ENCODE measurements around the gene TRMT112. TPM values are rescaled to one million over a fixed set of nuclear protein-coding genes. Genes with fewer than 3 reads are reported as not detected.
A peak's percentile ranks its signal among the peaks of the same experiment; 100 is the strongest.
"Not testable (repeated sequence)": the region's sequence is repeated elsewhere in the genome, so short reads cannot be mapped to it uniquely, and the experiment has no call there.

TRMT112 gene
- total RNA-seq, 1 donor from 2014 or later = 156 TPM

DNA sequence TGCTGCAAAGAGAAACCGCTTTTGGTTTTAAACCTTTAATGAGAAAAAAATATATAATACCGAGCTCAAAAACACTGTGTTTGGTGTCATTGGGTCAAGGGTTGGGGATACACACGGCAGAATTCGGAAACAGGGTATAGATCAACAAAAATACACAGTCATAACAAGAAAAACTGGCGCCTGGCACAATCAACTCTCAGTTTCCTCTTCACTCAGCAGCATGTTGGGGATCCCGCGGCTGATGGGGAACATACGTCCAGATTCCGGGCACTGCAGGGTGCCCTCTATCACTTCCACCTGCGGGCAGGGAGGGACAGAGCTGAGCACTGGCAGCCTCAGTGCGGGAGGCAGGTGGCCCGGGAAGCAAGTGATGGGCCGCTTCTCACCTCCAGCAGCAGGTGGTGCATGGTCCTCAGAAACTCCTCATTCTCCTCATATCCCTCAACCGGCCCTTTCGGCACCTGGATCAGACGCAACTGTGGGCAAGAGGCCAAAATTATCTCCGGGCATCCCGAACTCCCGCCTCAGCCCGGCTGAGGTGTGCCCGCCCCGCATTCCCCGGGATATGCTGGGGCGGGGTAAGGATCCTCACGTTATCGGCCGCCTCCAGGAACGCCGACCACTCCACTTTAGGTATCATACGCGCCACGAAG lies 561 bp downstream of the TRMT112 start:
- Mint-ChIP-seq H3K4me3 (peak overlapping the region; percentile 94), H3K4me1 (peaks cover 29% of the 10 kb centered on the region), H3K36me3 (ENCODE audit: low read depth) (peaks cover 58% of the 10 kb centered on the region), H3K9me3 (no peaks in the 10 kb centered on the region), H3K27ac (peak overlapping the region; percentile 99), H3K27me3 (no peaks in the 10 kb centered on the region)
- intact Hi-C loops (cut with micrococcal nuclease) = loop anchor here (1.0 to 5.0 kb wide), 8 partner anchors 11 to 426 kb away; partner anchors contain the start of genes DNAJC4, ESRRA, GPR137 and NAA40
- peak; percentile 4 for ATAC-seq (ENCODE audit: low read depth)
- TF ChIP-seq, protein P1, sequence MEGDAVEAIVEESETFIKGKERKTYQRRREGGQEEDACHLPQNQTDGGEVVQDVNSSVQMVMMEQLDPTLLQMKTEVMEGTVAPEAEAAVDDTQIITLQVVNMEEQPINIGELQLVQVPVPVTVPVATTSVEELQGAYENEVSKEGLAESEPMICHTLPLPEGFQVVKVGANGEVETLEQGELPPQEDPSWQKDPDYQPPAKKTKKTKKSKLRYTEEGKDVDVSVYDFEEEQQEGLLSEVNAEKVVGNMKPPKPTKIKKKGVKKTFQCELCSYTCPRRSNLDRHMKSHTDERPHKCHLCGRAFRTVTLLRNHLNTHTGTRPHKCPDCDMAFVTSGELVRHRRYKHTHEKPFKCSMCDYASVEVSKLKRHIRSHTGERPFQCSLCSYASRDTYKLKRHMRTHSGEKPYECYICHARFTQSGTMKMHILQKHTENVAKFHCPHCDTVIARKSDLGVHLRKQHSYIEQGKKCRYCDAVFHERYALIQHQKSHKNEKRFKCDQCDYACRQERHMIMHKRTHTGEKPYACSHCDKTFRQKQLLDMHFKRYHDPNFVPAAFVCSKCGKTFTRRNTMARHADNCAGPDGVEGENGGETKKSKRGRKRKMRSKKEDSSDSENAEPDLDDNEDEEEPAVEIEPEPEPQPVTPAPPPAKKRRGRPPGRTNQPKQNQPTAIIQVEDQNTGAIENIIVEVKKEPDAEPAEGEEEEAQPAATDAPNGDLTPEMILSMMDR (IDR thresholded peaks at IDR 0.05) = no peak
- POLR2A ChIA-PET = interaction anchor here (0.6 to 4.9 kb wide), 31 partner anchors 10 to 1951 kb away, joined by 3 to 94 read pairs (median 8); partner anchors contain the start of genes CATSPERZ, CCDC88B, ESRRA and FERMT3
- DNase-seq = peak; percentile 42
- CTCF ChIA-PET = interaction anchor here (0.5 to 4.2 kb wide), 17 partner anchors 12 to 407 kb away, joined by 3 to 138 read pairs (median 11); partner anchors contain the start of genes CATSPERZ, CCDC88B, ESRRA and FERMT3

DNA sequence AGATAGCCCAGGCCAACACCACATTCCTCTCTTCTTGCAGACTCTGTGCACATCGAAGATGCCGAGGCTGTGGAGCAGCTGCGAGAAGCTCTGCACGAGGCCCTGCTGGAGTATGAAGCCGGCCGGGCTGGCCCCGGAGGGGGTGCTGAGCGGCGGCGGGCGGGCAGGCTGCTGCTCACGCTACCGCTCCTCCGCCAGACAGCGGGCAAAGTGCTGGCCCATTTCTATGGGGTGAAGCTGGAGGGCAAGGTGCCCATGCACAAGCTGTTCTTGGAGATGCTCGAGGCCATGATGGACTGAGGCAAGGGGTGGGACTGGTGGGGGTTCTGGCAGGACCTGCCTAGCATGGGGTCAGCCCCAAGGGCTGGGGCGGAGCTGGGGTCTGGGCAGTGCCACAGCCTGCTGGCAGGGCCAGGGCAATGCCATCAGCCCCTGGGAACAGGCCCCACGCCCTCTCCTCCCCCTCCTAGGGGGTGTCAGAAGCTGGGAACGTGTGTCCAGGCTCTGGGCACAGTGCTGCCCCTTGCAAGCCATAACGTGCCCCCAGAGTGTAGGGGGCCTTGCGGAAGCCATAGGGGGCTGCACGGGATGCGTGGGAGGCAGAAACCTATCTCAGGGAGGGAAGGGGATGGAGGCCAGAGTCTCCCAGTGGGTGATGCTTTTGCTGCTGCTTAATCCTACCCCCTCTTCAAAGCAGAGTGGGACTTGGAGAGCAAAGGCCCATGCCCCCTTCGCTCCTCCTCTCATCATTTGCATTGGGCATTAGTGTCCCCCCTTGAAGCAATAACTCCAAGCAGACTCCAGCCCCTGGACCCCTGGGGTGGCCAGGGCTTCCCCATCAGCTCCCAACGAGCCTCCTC lies 1.5 kb downstream of the TRMT112 start:
- ChIA-PET POLR2A (interaction anchor here (0.6 to 4.9 kb wide), 7 partner anchors 11 to 1572 kb away, joined by 3 to 94 read pairs (median 59); partner anchors contain the start of genes CATSPERZ, CCDC88B, ESRRA and FIBP), CTCF (interaction anchor here (0.5 to 4.2 kb wide), 6 partner anchors 11 to 133 kb away, joined by 3 to 138 read pairs (median 42); partner anchors contain the start of genes CCDC88B and ESRRA)
- Mint-ChIP-seq H3K36me3 (ENCODE audit: low read depth) (peaks cover 51% of the 10 kb centered on the region), H3K4me3 (peak overlapping the region; percentile 94), H3K27ac (peak overlapping the region; percentile 99), H3K4me1 (peaks cover 29% of the 10 kb centered on the region)
- intact Hi-C loops (cut with micrococcal nuclease) = loop anchor here (5.0 kb wide), 3 partner anchors 84 to 426 kb away; partner anchors contain the start of genes DNAJC4, NAA40, RASGRP2 and VEGFB
- not testable (repeated sequence) for DNase-seq; H3K27me3 Mint-ChIP-seq; H3K9me3 Mint-ChIP-seq; ATAC-seq (ENCODE audit: low read depth)

DNA sequence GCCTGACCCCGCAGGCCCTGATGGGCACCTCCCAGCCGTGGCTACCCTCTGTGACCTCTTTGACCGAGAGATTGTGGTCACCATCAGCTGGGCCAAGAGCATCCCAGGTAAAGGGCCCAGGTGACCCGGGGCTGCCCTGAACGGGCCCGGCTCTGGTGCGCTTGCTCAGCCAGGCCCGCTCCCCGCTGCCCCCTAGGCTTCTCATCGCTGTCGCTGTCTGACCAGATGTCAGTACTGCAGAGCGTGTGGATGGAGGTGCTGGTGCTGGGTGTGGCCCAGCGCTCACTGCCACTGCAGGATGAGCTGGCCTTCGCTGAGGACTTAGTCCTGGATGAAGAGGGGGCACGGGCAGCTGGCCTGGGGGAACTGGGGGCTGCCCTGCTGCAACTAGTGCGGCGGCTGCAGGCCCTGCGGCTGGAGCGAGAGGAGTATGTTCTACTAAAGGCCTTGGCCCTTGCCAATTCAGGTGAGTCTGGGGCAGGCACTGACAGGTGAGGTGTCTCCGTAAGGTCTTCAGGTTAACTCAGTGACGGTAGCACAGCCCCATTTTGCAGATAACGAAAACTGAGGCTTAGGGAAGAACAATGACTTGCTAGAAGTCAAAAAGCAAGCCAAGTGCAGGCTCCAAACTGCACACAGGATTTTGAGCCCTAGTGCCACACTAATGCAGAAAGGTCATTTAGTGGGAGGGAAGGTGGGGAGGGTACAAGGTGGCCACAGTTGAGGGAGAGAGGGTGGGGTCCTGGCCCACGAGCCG lies 2.4 kb downstream of the TRMT112 start:
- no peaks in the 10 kb centered on the region for H3K9me3 Mint-ChIP-seq
- peaks cover 46% of the 10 kb centered on the region for H3K36me3 Mint-ChIP-seq (ENCODE audit: low read depth)
- DNase-seq = no peak
- H3K27me3 Mint-ChIP-seq = no peaks in the 10 kb centered on the region
- intact Hi-C loops (cut with micrococcal nuclease) = loop anchor here (5.0 kb wide), 3 partner anchors 83 to 427 kb away; partner anchors contain the start of genes DNAJC4, NAA40, RASGRP2 and VEGFB
- ChIA-PET POLR2A (interaction anchor here (4.0 kb wide), 1 partner anchor 39 kb away, joined by 61 read pairs; no protein-coding TSS in a partner anchor), CTCF (interaction anchor here (2.3 kb wide), 1 partner anchor 40 kb away, joined by 10 read pairs; no protein-coding TSS in a partner anchor)
- no peak overlapping the region for H3K4me3 Mint-ChIP-seq
- TF ChIP-seq, protein P1 (IDR thresholded peaks at IDR 0.05) = no peak
- no peak overlapping the region for H3K27ac Mint-ChIP-seq
- peaks cover 27% of the 10 kb centered on the region for H3K4me1 Mint-ChIP-seq
- ATAC-seq (ENCODE audit: low read depth) = no peak

DNA sequence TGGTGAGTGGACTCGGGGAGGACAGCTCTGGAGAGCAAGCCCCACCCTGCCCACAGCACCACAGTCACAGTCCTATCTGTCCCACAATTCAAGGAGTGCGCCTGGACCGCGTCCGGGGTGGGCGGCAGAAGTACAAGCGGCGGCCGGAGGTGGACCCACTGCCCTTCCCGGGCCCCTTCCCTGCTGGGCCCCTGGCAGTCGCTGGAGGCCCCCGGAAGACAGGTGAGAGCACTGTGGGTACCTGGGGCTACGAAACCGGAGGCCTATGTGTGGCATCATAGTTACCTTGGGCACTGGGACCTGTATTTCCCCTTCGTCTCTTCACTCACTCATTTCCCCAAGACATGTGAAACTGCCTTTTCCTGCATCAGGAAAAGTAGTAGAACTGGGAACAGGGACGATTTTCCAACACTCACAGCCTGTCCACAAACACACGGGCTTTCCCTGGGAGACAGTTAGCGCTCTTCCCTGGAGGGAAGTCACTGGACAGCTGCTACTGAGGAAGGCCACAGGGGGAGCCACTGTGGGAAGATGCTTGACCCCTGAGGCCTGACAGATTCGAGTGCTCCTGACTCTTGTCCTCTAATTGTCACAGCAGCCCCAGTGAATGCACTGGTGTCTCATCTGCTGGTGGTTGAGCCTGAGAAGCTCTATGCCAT lies 3.1 kb downstream of the TRMT112 start:
- CTCF ChIA-PET = interaction anchor here (0.7 to 2.3 kb wide), 2 partner anchors 9 to 41 kb away, joined by 3 to 10 read pairs; partner anchors contain the start of gene ESRRA
- DNase-seq (no peak), ATAC-seq (ENCODE audit: low read depth) (no peak)
- Mint-ChIP-seq H3K4me3 (no peak overlapping the region), H3K27me3 (no peaks in the 10 kb centered on the region), H3K4me1 (peaks cover 25% of the 10 kb centered on the region), H3K9me3 (no peaks in the 10 kb centered on the region), H3K36me3 (ENCODE audit: low read depth) (peaks cover 46% of the 10 kb centered on the region), H3K27ac (no peak overlapping the region)
- POLR2A ChIA-PET = no interaction called here
- TF ChIP-seq, protein P1 (IDR thresholded peaks at IDR 0.05) = no peak
- intact Hi-C loops (cut with micrococcal nuclease) = no loop called here

All from activated B cell treated with CpG ODN at 0.5 μM for 24 hours (primary cell).